GM18519 (cell line): ENCODE results near the gene CALML6.
"Not testable (repeated sequence)": the region's sequence is repeated elsewhere in the genome, so short reads cannot be mapped to it uniquely, and the experiment has no call there.

Source experiments
- ATAC-seq: cut with Tn5 transposase; IDR thresholded peaks from one replicate; pipeline ENCODE4 v1.9.1; 2021; ENCODE audit warnings: mild to moderate bottlenecking, moderate library complexity; ENCODE audit not compliant: unreplicated experiment, low FRiP score

CALML6 gene

DNA sequence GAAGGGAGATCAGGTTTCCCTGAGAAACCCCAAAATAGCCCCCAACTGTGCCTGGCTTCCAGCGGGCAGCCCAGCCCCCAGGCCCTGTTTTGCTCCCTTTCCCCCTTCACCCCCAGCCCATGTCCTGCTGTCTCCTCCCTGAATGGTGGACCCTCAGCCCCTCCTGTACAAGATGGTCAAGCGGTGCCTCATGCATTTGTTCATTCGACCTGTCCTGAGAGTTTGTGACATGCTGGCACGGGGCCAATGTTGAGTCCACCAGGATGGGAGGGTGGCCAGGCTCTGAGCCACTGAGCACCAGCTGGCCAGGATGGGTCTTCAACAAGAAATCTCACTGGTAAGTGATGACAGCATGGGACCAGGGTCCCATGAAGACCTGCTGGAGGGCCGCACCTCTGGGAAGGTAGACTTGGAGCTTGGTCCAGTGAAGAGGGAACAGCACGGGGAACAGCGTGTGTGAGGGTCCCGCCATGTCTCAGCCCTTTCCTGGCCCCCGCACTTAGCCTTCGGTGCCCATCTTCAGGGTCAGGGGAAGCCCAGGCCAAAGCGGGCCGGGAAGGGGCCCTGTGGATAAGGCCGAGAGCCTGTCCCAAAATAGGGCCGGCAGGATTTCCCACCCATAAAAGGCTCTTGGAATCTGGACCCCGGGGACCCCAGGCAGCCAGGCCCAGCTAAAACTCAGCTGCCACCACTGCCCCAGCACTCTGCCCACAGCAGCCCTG is at the start of gene CALML6:
TSS of gene CALML6 (plus strand) at position 290 of the 722 bp plus-strand sequence. CDS start at position 311, 21 bp downstream.
- ATAC-seq = no peak

- no peak for ATAC-seq
These were observed 47.9 kb upstream of the CALML6 start for GRCh38 chr1:1867164-1867563.

GRCh38 chr1:1869469-1869868 is 45.6 kb upstream of the CALML6 start:
- ATAC-seq = no peak

GRCh38 chr1:1872329-1872994 is 42.6 kb upstream of the CALML6 start:
- ATAC-seq = no peak

DNA sequence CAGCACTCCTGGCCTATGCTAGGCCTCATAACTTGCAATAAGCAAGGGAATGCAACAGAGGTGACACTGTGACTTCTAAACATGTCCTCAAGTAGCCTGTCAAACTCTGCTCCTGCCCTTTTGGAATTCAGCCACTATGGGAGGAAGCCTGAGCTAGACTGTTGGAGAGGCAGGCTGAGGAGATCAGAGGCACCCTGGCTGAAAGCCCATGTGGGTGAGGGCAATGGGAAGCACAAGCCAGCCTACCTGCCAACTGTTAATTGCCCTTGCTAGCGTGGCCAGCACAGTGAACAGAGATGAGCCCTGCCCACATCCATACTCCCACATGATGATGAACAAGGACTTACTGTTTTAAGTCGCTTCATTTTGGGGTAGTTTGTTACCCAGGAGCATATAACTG is 41.9 kb upstream of the CALML6 start:
- ATAC-seq = no peak

DNA sequence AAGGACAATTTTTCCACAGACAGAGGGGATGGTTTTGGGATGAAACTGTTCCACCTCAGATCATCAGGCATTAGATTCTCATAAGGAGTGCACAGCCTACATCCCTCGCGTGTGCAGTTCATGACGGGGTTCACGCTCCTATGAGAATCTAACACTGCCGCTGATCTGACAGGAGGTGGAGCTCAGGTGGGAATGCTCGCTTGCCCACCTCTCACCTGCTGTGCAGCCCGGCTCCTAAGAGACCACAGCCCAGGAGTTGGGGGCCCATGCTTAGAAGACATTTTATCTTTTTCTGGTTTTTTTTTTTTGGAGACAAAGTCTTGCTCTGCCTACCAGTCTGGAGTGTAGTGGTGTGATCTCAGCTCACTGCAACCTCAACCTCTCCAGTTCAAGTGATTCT is 40.2 kb upstream of the CALML6 start:
- no peak for ATAC-seq

- no peak for ATAC-seq
These were observed 39.1 kb upstream of the CALML6 start for GRCh38 chr1:1875932-1876331.

GRCh38 chr1:1876335-1876930 is 38.6 kb upstream of the CALML6 start:
- ATAC-seq = no peak

DNA sequence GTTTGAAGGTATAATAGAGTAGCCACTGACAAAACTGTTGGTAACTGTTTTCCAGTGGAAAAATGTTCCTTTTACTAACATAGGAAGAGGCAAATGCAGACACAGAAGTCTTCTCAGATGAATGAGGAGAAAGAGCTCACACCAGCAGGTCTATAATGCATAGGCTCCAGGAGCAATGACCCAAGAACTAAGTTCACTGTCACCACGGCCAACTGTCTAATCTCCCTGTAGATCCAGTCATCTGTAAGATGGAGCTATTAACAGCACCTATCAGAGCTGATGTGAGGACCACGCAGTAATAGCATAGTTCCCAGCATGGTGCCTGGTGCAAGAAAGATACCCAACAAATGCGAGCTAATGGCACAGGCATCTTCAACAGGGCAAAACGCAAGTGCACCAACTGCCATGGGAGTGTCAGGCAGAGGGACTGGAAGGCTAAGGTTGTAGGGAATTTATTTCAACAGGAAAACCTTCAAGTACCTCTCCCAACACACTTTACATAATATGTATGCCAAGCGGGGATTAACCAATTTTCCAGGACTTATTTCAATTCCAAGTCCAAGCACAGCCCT is 37.1 kb upstream of the CALML6 start:
- no peak for ATAC-seq

DNA sequence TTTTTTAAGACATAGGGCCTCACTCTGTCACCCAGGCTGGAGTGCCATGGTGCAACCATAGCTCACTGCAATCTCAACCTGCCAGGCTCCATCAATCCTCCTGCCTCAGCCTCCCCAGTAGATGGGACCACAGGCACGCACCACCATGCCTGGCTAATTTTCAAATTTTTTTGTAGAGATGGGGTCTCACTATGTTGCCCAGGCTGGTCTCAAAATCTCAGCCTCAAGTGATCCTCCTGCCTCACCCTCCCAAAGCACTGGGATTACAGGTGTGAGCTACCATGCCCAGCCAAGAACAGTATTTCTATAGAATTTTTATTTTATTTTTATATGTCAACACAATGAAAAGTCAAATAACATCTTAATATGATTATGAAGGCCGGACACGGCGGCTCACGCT is 35.1 kb upstream of the CALML6 start:
- no peak for ATAC-seq

DNA sequence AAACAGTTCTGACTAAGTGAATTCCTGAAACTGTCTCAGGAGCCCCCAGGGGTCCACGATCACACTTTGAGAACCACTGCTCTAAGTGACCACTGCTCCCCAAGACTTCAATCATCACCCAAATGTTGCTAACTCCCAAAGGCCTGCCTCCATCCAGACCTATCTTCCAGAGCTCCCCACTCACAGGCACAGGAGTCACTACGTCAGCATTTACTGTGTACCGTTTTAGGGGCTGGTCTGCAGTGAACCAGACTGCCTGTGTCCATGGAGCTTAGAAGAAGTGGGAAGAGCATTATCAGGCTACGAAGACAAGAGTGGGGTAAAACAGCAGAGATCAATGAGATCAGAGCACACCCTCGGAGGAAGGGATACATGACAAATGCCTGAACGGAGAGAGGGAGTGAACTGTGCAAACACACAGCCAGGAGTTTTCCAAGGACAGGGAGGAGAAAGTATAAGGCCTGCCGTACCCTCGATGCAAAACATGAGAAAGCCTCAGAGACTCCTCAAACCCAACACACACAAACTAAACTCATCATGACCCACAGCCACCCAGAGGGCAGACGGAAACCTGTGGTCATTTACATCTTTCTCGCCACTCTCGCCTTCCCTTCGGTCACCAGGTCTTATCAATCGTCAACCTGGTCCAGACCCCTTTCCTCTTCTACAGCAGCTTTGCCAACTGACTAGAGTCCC is 34.3 kb upstream of the CALML6 start:
- ATAC-seq = no peak

- ATAC-seq = no peak
These were observed 33.3 kb upstream of the CALML6 start for GRCh38 chr1:1881727-1882126.

DNA sequence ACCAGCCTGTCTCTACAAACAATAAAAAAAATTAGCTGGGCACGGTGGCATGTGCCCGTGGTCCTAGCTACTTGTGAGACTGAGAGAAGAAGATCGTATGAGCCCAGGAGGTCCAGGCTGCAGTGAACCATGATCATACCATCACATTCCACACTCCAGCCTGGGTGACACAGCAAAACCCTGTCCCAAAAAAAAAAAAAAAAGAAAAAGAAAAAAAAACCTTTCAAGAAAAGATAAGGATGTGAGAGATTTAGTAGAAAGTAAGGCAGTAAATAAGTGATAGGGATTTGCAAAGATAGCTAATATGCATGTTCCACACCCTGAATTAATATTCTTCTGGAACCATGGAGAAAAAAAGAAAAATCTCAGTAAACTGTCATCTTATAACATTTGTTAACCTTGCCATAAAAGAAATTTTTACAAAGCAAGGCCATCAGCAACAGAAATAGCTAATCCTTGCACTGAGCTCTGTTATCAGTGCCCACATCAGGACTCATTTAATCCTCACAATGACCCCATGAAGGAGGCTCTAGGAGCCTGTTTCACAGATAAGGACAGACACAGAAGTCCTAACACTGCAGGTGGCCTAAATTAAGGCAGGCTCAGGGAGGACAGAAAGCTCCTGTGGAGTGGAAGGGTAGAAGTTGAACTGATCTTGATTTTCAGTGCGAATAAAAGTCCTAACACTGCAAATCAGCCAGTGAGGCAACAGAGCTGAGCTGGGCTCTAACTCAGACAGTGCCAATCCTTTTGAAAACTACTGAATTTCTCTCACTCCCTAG is 31.8 kb upstream of the CALML6 start:
- no peak for ATAC-seq

DNA sequence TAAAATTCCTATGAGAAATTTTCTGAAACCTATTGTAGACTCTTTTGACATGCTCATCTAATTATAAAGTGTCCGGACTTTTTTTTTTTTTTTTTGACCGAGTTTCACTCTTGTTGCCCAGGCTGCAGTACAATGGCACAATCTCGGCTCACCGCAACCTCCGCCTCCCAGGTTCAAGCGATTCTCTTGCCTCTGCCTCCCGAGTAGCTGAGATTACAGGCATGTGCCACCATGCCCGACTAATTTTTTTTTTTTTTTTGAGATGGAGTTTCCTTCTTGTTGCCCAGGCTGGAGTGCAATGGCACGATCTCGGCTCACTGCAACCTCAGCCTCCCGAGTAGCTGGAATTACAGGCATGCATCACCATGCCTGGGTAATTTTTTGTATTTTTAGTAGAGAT is 31.2 kb upstream of the CALML6 start:
- ATAC-seq = not testable (repeated sequence)

- ATAC-seq = no peak
These were observed 25.8 kb upstream of the CALML6 start for GRCh38 chr1:1889090-1889750.

DNA sequence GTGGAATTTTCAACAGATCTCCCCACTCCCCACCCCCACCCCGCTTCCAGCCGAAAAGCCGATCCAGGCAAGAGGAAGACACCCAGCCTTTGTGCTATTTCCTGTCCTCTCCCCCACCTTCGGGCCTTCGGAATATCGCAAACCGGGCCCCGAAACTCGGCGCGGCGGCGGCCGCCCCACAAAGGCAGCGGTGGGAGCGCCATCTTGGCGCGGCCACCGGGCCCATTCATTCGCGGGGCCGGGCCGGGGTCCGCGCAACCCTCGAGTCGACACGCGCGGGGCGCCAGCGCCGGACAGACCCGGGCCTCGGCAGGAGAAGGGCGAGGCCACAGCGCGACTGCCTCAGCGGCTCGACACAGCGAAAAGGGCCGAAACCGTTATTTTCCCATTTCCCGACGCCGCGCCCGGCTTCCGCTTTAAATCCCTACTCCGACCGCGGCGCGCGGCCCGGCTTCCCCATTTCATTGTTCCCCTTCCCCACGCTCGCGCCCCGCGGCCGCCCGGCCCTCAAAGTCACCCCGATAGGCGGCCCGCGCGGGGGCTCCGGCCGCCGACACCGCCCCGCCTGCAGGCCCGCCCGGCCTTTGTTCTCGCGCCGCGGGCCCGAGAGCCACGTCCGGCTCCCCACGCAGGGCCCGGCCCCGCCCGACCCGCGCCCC is 25.1 kb upstream of the CALML6 start:
- peak; percentile 15 for ATAC-seq

GRCh38 chr1:1890506-1891348 is 24.3 kb upstream of the CALML6 start, which contains the start of gene GNB1:
TSS of gene GNB1 (minus strand) at chr1:1891087. CDS start at chr1:1825453, 65,634 bp downstream.
- ATAC-seq = peak; percentile 57
